NK-92 (cell line): ENCODE measurements around the gene ZBTB4.

ENCODE experiments used
- DNase-seq: peaks from one replicate; lab custom pipeline; 2025; ENCODE audit not compliant: unreplicated experiment; lab: John Stamatoyannopoulos, UW

Gene ZBTB4

DNA sequence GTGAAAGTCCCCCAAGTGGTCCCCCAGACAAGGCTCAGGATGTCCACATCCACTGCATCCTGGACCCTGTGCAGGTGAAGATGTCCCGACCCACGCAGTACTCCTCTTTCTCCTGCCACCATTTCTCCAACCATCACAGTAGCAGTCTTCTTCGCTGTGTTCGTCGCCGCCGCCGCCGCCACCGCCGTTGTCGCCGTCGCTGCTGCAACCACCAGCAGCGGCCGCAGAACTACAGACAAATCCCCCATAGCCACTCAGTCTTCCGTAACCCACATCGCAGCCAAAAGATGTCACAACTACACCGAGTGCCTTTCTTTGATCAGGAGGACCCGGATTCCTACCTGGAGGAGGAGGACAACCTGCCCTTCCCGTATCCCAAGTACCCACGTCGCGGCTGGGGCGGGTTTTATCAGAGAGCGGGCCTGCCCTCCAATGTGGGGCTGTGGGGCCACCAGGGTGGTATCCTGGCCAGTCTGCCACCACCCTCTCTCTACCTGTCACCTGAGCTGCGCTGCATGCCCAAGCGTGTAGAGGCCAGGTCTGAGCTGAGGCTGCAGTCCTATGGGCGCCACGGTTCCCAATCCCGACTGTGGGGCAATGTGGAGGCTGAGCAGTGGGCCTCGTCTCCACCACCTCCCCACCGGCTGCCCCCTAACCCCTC is 53.1 kb downstream of the ZBTB4 start:
- DNase-seq = no peak

DNA sequence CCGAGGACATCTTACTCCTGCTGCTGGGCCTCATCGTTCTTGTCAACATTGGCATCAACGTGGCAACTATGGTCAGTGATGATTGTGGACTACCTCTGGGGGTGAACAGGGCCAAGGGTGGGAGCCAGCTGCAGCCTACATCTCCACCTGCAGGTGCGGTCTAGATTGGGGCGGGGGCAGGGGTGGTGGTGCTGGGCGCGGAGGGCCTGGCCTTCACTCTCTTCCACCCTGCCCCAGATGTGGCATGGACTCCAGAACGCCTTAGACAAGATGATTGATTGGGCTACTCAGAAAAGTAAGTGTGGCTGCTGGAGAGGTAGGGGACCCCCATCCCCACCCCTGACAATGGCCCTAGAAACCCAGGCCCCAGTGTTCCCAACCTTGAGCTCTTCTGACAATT is 53.7 kb downstream of the ZBTB4 start:
- DNase-seq = no peak

DNA sequence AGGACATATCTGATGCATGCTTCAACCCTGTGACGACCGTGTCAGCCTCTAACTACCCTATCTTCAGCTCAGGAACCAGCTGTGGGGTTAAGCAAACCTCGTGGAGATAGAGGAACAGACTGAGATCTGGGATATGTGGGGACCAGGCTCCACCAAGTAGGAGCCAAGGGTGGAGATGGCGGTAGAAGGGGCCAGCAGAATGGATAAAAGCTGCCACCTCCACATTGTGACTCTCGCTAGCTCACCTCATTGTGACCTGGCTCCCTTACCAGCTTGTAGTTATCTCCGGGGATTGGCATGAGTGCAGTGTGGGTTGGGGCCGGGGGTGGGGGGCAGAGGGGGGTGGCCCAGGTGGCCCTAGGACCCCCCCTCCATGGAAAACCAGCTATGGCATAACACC is 54.1 kb downstream of the ZBTB4 start, which contains the start of gene SPEM2:
Gene SPEM2, plus strand, starts transcription at position 301 of the 400 bp plus-strand sequence. Its CDS starts 73 bp downstream, at position 374.
- no peak for DNase-seq

DNA sequence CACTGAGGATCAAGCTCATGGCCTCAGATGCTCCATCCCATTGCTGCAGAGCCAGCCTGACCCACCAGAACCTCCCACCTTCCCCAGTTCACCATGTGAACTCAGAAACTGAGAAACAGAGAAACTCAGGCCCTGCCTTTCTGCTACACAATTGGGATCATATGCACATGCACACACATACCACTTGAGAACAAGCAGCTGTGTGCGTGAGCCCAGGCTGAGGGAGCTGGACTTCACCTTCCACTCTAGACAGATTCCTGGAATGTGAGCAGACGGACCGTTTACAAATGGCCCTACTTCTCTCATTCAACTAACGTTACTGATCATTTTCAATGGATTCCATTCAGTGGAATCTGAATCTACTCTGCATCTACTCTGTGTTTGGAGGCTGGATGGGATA is 55.8 kb downstream of the ZBTB4 start:
- DNase-seq = no peak

DNA sequence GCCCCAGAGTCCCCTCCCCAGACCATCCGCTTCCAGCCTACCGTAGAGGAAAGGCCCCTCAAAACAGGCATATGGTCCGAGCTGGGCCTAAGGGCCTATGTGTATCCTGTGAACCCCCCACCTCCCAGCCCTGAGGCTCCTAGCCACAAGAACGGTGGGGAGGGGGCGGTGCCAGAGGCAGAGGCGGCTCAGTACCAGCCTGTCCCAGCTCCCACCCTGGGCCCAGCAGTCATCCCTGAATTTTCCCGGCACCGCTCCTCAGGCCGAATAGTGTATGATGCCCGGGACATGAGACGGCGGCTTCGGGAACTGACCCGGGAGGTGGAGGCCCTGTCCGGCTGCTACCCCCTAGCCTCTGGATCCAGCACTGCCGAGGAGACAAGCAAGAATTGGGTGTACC is 58.2 kb downstream of the ZBTB4 start:
- no peak for DNase-seq

DNA sequence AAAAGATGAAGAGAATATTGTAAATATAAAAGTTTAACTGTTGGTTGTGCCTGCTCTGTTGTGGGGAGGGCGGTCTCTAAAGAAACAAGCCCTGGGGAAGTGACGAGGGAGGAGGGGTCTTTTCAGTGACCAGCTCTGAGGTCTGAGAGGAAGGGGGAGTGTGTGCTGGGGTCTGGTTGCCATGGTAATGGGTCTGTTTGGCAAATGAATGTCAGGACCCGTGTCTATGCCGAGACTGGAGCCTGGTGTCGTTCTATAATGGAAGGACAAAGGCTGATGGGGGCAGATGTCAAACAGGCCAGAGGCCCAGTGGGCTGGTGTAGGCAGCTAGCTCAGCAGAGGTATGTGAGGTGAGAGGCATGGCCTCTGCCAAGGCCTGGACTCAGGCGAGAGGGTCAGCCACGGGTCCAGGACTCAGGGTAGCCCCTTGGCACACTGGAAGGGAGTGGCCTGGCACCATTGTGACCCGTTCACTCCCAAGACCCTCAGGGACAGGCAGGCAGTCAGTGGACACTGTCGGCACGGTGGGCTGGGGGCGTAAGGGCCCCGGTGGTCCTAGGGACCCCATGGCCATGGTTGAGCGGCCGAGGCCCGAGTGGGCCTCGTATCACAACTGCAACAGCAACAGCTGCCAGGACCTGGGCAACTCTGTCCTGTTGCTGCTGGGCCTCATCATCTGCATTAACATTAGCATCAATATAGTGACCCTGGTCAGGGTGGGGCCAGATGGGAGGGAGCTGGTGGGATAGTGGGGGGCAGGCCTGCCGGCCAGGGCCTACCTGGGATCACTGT is 59.4 kb downstream of the ZBTB4 start, which contains the start of gene SPEM1:
Gene SPEM1, plus strand, starts transcription at position 506 of the 792 bp plus-strand sequence. Its CDS starts 61 bp downstream, at position 567.
- DNase-seq = no peak

DNA sequence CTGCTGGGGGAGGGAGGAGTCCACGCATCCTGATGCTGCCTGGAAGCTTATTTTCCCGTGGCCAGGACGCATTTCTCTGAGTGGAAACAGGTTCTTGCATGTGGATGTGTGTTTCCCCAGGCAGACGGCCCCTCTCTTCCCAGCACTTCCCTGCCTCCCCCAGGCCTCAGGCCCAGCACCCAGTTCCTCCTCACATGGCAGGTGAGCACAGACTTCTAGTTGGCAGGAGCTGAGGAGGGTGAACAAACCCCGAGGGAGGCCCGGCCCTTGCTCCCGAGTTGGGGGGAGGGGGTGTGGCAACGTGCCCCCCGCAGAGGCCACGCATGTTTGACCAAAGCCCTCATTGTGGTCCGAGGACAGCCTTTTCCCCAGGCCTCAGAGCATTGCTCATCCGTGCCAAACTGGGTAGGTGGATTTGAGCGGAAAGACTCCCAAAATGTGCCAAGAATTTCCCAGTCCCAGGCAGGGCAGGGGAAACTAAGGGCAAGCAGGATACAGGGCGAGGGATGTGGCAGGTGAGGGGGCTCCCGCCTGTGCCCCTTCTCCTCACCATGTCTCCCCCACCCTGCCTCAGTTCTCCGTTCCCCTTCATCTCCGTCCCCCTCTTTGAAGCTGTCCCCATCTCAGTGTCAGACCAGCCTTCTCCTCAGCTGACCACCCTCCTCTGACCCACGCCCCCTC is 60.8 kb downstream of the ZBTB4 start:
- no peak for DNase-seq

DNA sequence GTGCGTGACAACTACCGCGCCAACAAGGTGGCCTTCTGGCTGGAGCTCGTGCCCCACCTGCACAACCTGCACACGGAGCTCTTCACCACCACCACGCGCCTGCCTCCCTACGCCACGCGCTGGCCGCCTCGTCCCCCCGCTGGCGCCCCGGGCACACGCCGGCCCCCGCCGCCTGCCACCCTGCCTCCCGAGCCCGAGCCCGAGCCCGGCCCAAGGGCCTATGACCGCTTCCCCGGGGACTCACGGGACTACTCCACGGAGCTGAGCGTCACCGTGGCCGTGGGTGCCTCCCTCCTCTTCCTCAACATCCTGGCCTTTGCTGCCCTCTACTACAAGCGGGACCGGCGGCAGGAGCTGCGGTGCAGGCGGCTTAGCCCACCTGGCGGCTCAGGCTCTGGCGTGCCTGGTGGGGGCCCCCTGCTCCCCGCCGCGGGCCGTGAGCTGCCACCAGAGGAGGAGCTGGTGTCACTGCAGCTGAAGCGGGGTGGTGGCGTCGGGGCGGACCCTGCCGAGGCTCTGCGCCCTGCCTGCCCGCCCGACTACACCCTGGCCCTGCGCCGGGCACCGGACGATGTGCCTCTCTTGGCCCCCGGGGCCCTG is 62.3 kb downstream of the ZBTB4 start:
- no peak for DNase-seq

DNA sequence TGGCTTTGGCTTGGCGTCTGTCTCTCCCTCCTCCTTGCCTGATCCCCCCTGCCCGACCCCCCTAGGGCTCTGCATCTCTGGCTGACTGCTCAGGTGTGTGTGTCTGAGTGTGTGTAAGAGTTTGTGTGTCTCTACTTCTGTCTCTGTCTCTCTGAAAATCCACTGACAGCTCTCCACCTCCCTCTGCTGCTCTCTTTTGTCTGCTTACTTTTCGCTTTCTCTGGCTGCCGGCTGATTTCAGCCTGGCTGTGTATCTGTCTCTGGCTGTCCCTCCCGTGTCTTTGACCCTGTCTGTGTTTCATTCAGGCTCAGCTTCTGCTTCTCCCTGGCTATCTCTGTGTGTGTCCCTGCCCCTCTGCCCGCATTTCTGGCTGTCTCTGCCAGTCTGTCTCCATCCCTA is 63.1 kb downstream of the ZBTB4 start:
- no peak for DNase-seq

DNA sequence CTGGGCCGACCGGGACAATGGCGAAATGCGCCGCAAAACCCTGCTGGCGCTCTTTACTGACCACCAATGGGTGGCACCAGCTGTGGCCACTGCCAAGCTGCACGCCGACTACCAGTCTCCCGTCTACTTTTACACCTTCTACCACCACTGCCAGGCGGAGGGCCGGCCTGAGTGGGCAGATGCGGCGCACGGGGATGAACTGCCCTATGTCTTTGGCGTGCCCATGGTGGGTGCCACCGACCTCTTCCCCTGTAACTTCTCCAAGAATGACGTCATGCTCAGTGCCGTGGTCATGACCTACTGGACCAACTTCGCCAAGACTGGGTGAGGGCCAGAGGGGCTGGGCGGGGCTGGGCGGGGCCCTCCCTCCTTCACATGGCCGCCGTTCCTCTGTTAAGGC is 63.6 kb downstream of the ZBTB4 start:
- no peak for DNase-seq

DNA sequence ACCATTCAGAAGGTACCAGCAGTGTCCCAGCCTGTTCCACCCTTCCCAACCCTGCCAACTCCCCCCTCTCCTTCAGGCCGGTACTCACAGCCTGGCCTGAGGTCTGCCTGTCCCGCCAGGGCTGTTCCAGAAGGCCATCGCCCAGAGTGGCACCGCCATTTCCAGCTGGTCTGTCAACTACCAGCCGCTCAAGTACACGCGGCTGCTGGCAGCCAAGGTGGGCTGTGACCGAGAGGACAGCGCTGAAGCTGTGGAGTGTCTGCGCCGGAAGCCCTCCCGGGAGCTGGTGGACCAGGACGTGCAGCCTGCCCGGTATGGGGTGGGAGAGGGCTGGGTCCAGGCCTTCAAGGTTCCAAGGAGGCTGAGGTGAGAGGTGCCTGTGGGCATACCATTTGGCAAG is 64.6 kb downstream of the ZBTB4 start:
- DNase-seq = no peak

DNA sequence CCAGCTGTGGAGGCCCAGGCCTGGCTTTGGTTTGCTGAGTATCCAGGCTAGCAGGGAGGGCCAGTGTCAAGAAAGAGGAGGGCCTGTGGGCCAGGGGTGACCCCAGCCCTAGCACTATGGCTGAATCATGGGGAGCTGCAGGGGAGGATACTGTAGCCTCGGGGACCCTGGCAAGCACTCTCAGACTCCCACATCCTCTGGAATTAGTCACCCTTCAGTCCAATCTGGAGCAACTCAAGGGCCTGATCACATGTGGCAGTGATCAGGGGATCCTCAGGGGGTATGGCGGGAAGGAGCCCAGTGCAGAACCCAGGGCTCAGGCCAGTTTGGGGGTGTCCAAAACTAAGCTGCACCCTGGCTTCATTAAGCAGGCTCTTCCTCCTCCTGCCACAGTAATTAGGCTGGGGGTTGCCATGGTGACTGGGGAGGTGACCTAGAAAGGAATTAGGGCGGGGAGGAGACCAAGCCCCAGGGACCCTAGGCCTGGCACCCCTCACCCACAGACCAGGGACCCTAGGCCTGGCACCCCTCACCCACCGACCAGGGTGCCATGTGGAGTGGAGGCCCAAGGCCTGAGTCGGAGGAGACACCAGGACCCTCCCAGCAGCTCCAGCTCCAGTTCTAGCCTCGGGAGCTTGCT is 66.0 kb downstream of the ZBTB4 start:
- DNase-seq = no peak

DNA sequence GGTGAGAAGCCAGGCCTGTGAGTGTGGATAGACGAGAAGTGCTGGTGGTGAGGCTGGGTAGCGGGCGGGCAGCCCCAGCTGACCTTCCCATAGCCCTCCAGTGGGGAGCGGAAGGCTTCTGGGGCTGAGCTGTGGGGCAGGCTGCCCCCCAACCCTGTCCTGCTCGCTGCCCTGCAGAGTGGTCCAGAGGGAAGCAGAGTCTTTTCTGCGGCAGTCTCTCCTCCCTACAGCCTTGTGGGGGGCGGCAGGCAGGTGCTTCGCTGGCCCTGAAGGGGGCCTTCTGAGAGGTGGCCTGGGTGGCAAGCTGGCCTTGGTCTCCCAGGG is 68.0 kb downstream of the ZBTB4 start:
- DNase-seq = no peak

DNA sequence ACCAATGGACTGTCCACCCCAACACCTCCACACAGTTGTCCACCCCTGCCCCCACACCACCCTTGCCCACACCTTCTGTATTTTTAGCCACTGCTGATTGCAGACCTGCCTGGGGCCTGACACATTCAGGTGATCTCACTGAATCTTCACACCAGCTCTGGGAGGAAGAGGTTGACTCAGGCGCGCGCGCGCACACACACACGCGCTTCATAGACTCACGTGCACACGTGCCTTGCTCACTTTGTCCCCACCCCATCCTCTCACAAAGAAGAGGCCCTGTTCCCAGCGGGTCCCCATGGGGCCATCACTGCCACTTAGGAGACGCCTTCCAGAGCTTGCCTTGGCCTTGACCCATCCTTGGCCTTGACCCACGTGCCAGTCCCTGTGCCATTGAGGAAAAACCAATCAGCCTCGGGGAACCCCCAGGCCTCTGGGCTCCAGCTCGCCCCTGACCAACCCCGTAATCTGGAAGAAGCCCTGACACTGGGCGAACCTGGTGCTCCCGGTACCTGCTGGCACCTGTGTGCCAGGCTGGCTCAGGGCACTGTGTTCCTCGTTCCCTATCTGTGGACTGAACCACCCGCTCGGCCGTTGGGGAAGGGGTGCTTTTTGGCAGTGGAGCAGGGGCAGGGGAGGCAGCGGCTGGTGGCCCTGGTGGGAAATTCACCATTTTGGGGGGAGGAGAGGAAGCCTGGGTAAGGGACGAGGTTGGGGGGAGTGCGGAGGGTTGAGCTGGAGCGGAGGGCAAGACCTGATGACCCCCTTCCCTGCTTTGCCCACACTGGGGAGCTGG is 68.6 kb downstream of the ZBTB4 start:
- DNase-seq = no peak

DNA sequence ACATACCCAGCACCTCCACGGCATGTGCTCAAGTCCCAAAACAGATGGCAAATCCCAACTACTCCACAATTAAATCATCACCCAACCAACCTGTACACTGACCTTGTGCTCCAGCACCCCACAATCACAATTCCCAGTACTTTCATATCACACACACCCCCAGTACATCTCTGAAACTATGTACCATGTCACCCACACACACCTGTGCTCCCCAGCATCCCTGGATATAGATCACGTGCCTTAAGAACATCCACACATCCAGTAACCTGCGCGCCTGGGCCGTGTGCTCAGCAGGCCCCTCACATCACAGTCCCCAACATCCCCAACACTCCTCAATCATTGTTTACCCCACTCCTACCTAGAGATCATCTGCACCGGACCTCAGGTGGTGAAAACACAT is 69.7 kb downstream of the ZBTB4 start:
- DNase-seq = no peak
